ENCODE results near the gene STEAP4. TPM values are rescaled to one million over a fixed set of nuclear protein-coding genes. Genes with fewer than 3 reads are reported as not detected.

STEAP4 gene
- total RNA-seq, 1 experiment from 2014 or later: 0.10 TPM

DNA sequence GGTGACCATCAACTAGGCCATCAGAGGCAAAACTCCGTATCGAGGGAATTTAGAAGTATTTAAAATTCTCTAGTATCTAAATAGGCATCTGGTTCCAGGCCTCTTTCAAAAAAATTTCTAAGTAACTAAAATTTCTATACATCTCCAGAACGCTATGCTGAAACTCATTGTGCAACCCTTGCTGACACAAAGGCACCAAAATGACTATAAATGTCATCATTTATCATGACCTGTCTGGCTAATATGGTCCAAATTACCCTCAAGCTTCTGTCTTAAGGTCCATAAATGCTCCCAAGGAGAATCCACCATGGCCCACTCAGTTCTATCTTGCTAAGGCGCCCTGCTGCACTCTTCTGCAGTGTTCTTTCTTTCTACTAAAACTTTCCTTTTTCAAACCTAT is 16.2 kb downstream of the STEAP4 start:
- no peak overlapping the region for H3K27ac ChIP-seq (ENCODE audit: low read length)
- BruUV-seq (replicated peaks): no TSS peak
- H3K4me1 ChIP-seq (ENCODE audit: control insufficient read depth, insufficient read depth, low read length): no peaks in the 10 kb centered on the region
- H3K9me3 ChIP-seq (ENCODE audit: control insufficient read depth, insufficient read depth, low read depth, low read length): no peaks in the 10 kb centered on the region
- DNase-seq (ENCODE audit: low read depth, low spot score) (no peak), ATAC-seq (no peak)
- intact Hi-C loops (cut with micrococcal nuclease; ENCODE audit: unreplicated experiment) (no loop called here), in situ Hi-C loops (cut with HindIII; ENCODE audit: low pct_unique_long_range_greater_than_20kb, low sequenced_read_pairs) (no loop called here)
- POLR2A ChIA-PET: no interaction called here
- H3K27me3 ChIP-seq (ENCODE audit: control insufficient read depth, insufficient read depth, low read length): no peaks in the 10 kb centered on the region
- no peaks in the 10 kb centered on the region for H3K36me3 ChIP-seq (ENCODE audit: control insufficient read depth, insufficient read depth, low read length)
- no peak for TF ChIP-seq SIN3A (IDR thresholded peaks at IDR 0.05; ENCODE audit: borderline replicate concordance, insufficient read depth, low read depth, low read length)
- no peak for TF ChIP-seq TCF7L2 (IDR thresholded peaks at IDR 0.05; ENCODE audit: low read depth, low read length)
- TF ChIP-seq POLR2AphosphoS5 (IDR thresholded peaks at IDR 0.05; ENCODE audit: low read depth, low read length): no peak
- TF ChIP-seq, protein P1, sequence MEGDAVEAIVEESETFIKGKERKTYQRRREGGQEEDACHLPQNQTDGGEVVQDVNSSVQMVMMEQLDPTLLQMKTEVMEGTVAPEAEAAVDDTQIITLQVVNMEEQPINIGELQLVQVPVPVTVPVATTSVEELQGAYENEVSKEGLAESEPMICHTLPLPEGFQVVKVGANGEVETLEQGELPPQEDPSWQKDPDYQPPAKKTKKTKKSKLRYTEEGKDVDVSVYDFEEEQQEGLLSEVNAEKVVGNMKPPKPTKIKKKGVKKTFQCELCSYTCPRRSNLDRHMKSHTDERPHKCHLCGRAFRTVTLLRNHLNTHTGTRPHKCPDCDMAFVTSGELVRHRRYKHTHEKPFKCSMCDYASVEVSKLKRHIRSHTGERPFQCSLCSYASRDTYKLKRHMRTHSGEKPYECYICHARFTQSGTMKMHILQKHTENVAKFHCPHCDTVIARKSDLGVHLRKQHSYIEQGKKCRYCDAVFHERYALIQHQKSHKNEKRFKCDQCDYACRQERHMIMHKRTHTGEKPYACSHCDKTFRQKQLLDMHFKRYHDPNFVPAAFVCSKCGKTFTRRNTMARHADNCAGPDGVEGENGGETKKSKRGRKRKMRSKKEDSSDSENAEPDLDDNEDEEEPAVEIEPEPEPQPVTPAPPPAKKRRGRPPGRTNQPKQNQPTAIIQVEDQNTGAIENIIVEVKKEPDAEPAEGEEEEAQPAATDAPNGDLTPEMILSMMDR (IDR thresholded peaks at IDR 0.05): no peak
- TF ChIP-seq, protein P2, sequence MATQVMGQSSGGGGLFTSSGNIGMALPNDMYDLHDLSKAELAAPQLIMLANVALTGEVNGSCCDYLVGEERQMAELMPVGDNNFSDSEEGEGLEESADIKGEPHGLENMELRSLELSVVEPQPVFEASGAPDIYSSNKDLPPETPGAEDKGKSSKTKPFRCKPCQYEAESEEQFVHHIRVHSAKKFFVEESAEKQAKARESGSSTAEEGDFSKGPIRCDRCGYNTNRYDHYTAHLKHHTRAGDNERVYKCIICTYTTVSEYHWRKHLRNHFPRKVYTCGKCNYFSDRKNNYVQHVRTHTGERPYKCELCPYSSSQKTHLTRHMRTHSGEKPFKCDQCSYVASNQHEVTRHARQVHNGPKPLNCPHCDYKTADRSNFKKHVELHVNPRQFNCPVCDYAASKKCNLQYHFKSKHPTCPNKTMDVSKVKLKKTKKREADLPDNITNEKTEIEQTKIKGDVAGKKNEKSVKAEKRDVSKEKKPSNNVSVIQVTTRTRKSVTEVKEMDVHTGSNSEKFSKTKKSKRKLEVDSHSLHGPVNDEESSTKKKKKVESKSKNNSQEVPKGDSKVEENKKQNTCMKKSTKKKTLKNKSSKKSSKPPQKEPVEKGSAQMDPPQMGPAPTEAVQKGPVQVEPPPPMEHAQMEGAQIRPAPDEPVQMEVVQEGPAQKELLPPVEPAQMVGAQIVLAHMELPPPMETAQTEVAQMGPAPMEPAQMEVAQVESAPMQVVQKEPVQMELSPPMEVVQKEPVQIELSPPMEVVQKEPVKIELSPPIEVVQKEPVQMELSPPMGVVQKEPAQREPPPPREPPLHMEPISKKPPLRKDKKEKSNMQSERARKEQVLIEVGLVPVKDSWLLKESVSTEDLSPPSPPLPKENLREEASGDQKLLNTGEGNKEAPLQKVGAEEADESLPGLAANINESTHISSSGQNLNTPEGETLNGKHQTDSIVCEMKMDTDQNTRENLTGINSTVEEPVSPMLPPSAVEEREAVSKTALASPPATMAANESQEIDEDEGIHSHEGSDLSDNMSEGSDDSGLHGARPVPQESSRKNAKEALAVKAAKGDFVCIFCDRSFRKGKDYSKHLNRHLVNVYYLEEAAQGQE (IDR thresholded peaks at IDR 0.05; ENCODE audit: insufficient read depth in 1 of 2, low read depth in 2 of 2, low read length in 1 of 2): no peak
- no peak overlapping the region for H3K4me3 ChIP-seq (ENCODE audit: low read depth in 2 of 2, low read length in 2 of 2)
- CTCF ChIA-PET: no interaction called here

DNA sequence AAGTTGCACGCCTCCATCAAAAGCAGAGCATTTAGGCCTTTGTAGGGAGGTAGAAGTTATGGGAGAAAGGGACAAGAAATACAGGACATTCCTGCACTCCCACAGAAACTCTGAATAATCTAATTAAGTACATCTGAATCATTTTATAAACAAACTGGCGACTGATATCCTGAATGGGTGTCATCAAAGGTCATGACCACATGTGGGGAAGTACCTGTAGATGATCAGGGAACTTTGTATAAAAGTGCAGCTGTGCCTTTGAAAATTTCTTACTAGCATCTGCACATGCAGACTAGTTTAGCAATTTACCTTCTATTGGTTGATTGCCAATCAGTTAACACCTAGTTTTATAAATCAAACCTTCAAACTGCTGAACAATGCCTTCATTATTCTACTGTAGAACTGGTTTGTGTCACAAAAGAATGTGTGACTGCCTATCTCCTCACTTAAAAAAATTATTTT is 17.1 kb downstream of the STEAP4 start:
- ATAC-seq (peak; percentile 48; the same call in 1 of the 2 replicates), DNase-seq (ENCODE audit: low read depth, low spot score) (no peak)
- H3K9me3 ChIP-seq (ENCODE audit: control insufficient read depth, insufficient read depth, low read depth, low read length): no peaks in the 10 kb centered on the region
- no TSS peak for BruUV-seq (replicated peaks)
- ChIA-PET POLR2A (no interaction called here), CTCF (no interaction called here)
- no peak overlapping the region for H3K4me3 ChIP-seq (ENCODE audit: low read depth in 2 of 2, low read length in 2 of 2)
- H3K27me3 ChIP-seq (ENCODE audit: control insufficient read depth, insufficient read depth, low read length): no peaks in the 10 kb centered on the region
- in situ Hi-C loops (cut with HindIII; ENCODE audit: low pct_unique_long_range_greater_than_20kb, low sequenced_read_pairs) (no loop called here), intact Hi-C loops (cut with micrococcal nuclease; ENCODE audit: unreplicated experiment) (no loop called here)
- no peaks in the 10 kb centered on the region for H3K4me1 ChIP-seq (ENCODE audit: control insufficient read depth, insufficient read depth, low read length)
- no peak for TF ChIP-seq POLR2AphosphoS5 (IDR thresholded peaks at IDR 0.05; ENCODE audit: low read depth, low read length)
- TF ChIP-seq TCF7L2 (IDR thresholded peaks at IDR 0.05; ENCODE audit: low read depth, low read length): peak; percentile 56; the same call in 1 of the 2 replicates
- TF ChIP-seq, protein P2 (IDR thresholded peaks at IDR 0.05; ENCODE audit: insufficient read depth in 1 of 2, low read depth in 2 of 2, low read length in 1 of 2): no peak
- no peak overlapping the region for H3K27ac ChIP-seq (ENCODE audit: low read length)
- H3K36me3 ChIP-seq (ENCODE audit: control insufficient read depth, insufficient read depth, low read length): no peaks in the 10 kb centered on the region

Measured in Panc1 (cell line).